DOHH2 (cell line): ENCODE measurements around the gene TBC1D2B.
"Not testable (repeated sequence)": the region's sequence is repeated elsewhere in the genome, so short reads cannot be mapped to it uniquely, and the experiment has no call there.

Source experiments
- CTCF ChIP-seq: fragments of 200-600 bp; sonication (generic); IDR thresholded peaks from one replicate; pipeline ENCODE4 v1.5.1; 2014; ENCODE audit warnings: antibody characterized with exemption, mild to moderate bottlenecking, low read depth, low read length; ENCODE audit not compliant: poor library complexity, severe bottlenecking
- EZH2phosphoT487 ChIP-seq: fragments of 200-600 bp; sonication (generic); IDR thresholded peaks from 2 replicates; pipeline ENCODE4 v1.6.1; 2017; ENCODE audit warnings: borderline replicate concordance, mild to moderate bottlenecking, antibody characterized with exemption, low read length, moderate library complexity, mixed read lengths

- TF ChIP-seq CTCF, result peak; percentile 48
- not testable (repeated sequence) for TF ChIP-seq EZH2phosphoT487
Observed at GRCh38 chr15:77994893-77995536, 82.5 kb downstream of the TBC1D2B start.
